Stimulated activated naive B cell treated with anti-CD40 and anti-IgM and Interleukin-4, amounts not matched to agents 10 μg/mL and 1 μg/mL and 100 μg/mL, for 72 hours (primary cell): ENCODE data around the gene THAP4.
A peak's percentile ranks its signal among the peaks of the same experiment; 100 is the strongest.
"Not testable (repeated sequence)": the region's sequence is repeated elsewhere in the genome, so short reads cannot be mapped to it uniquely, and the experiment has no call there.

Experiments used
- ATAC-seq, 2 donors: fragments of 150-1000 bp; cut with Tn5 transposase; replicated peaks; 2 replicates each; pipeline ENCODE4 v1.10.0; 2021; ENCODE audit warnings: moderate library complexity in 1 of 2
- DNase-seq: peaks from one replicate; pipeline ENCODE4 v3.0.0; 2021
- H3K27ac Mint-ChIP-seq: one replicate; pipeline ENCODE4 v1.8.0; 2022; ENCODE audit warnings: mild to moderate bottlenecking, mixed read lengths
- H3K27me3 Mint-ChIP-seq, 2 donors: one replicate each; pipeline ENCODE4 v1.8.0; 2022; ENCODE audit warnings: mixed read lengths in 2 of 2
- H3K36me3 Mint-ChIP-seq, 2 donors: one replicate each; pipeline ENCODE4 v1.8.0; 2022; ENCODE audit warnings: mixed read lengths in 2 of 2, mild to moderate bottlenecking in 1 of 2
- H3K4me1 Mint-ChIP-seq, 2 donors: one replicate each; pipeline ENCODE4 v1.8.0; 2022; ENCODE audit warnings: mixed read lengths in 2 of 2, mild to moderate bottlenecking in 1 of 2
- H3K4me3 Mint-ChIP-seq, 2 donors: one replicate each; pipeline ENCODE4 v1.8.0; 2022; ENCODE audit warnings: mild to moderate bottlenecking in 2 of 2, mixed read lengths in 2 of 2, moderate library complexity in 1 of 2
- H3K9me3 Mint-ChIP-seq, 2 donors: one replicate each; pipeline ENCODE4 v1.8.0; 2022; ENCODE audit warnings: mixed read lengths in 2 of 2, mild to moderate bottlenecking in 1 of 2

Gene THAP4

GRCh38 chr2:241582328-241582727 is 54.6 kb downstream of the THAP4 start:
- no peak overlapping the region for H3K4me3 Mint-ChIP-seq
- no peak for ATAC-seq
- no peak overlapping the region for H3K27ac Mint-ChIP-seq

DNA sequence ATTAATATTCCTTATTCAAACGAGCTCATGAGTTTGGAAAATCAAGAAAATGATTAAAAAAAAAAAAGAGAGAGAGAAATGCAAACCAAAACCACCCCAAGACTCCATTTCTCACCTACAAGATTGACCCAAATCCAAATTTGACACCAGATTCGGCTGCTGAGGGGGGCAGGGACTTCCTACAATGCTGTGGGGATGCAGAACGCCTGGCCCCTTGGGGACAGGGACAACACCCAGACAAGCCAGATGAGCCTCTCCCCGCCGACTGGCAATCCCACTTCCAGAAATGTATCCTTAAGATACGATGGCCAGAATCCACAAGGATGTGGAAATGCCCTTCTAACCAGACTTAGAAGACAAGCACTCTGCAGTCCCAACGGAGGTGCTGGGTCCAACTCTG is 57.7 kb downstream of the THAP4 start:
- Mint-ChIP-seq H3K36me3 (peaks cover 39 to 59% of the 10 kb centered on the region in 2 donors), H3K9me3 (peaks cover 0 to 2% of the 10 kb centered on the region in 2 donors), H3K27ac (no peak overlapping the region), H3K4me3 (no peak overlapping the region), H3K27me3 (no peaks in the 10 kb centered on the region), H3K4me1 (peaks cover 0 to 5% of the 10 kb centered on the region in 2 donors)
- ATAC-seq = no peak
- no peak for DNase-seq

More at GRCh38 chr2:241582328-241582727, 54.6 kb downstream of the THAP4 start:
- no peak for DNase-seq
- Mint-ChIP-seq H3K27me3 (no peaks in the 10 kb centered on the region), H3K9me3 (peaks cover 9 to 15% of the 10 kb centered on the region in 2 donors), H3K4me1 (no peaks in the 10 kb centered on the region), H3K36me3 (peaks cover 52 to 60% of the 10 kb centered on the region in 2 donors)

- no peak overlapping the region for H3K4me3 Mint-ChIP-seq
- peaks cover 32 to 51% of the 10 kb centered on the region in 2 donors for H3K36me3 Mint-ChIP-seq
- no peaks in the 10 kb centered on the region for H3K27me3 Mint-ChIP-seq
- H3K4me1 Mint-ChIP-seq = peaks cover 0 to 5% of the 10 kb centered on the region in 2 donors
- ATAC-seq (no peak), DNase-seq (no peak)
- H3K9me3 Mint-ChIP-seq = peaks cover 0 to 2% of the 10 kb centered on the region in 2 donors
- no peak overlapping the region for H3K27ac Mint-ChIP-seq
Measured at GRCh38 chr2:241577413-241578122, 59.4 kb downstream of the THAP4 start.

GRCh38 chr2:241576293-241576654 is 60.7 kb downstream of the THAP4 start:
- Mint-ChIP-seq H3K27me3 (no peaks in the 10 kb centered on the region), H3K4me1 (peaks cover 0 to 5% of the 10 kb centered on the region in 2 donors), H3K27ac (no peak overlapping the region), H3K9me3 (no peaks in the 10 kb centered on the region), H3K36me3 (peaks cover 23 to 42% of the 10 kb centered on the region in 2 donors), H3K4me3 (no peak overlapping the region)
- ATAC-seq (no peak), DNase-seq (no peak)

GRCh38 chr2:241575624-241576292 is 61.2 kb downstream of the THAP4 start:
- Mint-ChIP-seq H3K27ac (peak overlapping the region; percentile 38), H3K4me1 (peaks cover 0 to 5% of the 10 kb centered on the region in 2 donors), H3K9me3 (no peaks in the 10 kb centered on the region), H3K27me3 (no peaks in the 10 kb centered on the region), H3K4me3 (no peak overlapping the region), H3K36me3 (peaks cover 22 to 42% of the 10 kb centered on the region in 2 donors)
- DNase-seq = no peak
- no peak for ATAC-seq

- peaks cover 0 to under 1% of the 10 kb centered on the region in 2 donors for H3K27me3 Mint-ChIP-seq
- ATAC-seq = no peak
- no peak for DNase-seq
- peaks cover 21 to 40% of the 10 kb centered on the region in 2 donors for H3K36me3 Mint-ChIP-seq
- no peak overlapping the region for H3K27ac Mint-ChIP-seq
- H3K4me1 Mint-ChIP-seq = peaks cover under 1 to 5% of the 10 kb centered on the region in 2 donors
- H3K4me3 Mint-ChIP-seq = no peak overlapping the region
- H3K9me3 Mint-ChIP-seq = peaks cover 0 to under 1% of the 10 kb centered on the region in 2 donors
Measured at GRCh38 chr2:241574911-241575623, 61.9 kb downstream of the THAP4 start.

DNA sequence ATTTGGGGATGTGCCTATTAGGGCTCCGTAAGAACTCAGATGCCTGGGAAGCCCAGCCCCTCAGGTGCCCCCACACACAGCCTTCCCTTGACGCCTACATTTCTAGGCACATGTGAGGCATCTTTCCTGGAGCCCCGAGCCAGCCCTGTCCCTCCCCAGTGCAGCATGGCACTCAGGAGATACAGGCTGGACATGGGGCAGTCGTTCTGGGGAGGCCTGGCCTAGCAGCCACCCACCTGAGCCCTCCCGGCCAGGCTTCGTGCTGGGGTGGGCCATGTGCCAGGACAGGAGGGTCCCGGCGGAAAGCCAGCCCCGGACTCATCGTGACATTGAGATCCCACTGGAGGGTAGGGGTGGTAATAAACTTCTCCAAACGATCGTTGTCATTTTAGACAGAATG is 63.2 kb downstream of the THAP4 start:
- DNase-seq = no peak
- Mint-ChIP-seq H3K4me1 (peaks cover 1 to 5% of the 10 kb centered on the region in 2 donors), H3K4me3 (no peak overlapping the region), H3K27me3 (peaks cover 0 to 3% of the 10 kb centered on the region in 2 donors), H3K9me3 (peaks cover 0 to 1% of the 10 kb centered on the region in 2 donors), H3K27ac (no peak overlapping the region), H3K36me3 (peaks cover 25 to 42% of the 10 kb centered on the region in 2 donors)
- no peak for ATAC-seq

DNA sequence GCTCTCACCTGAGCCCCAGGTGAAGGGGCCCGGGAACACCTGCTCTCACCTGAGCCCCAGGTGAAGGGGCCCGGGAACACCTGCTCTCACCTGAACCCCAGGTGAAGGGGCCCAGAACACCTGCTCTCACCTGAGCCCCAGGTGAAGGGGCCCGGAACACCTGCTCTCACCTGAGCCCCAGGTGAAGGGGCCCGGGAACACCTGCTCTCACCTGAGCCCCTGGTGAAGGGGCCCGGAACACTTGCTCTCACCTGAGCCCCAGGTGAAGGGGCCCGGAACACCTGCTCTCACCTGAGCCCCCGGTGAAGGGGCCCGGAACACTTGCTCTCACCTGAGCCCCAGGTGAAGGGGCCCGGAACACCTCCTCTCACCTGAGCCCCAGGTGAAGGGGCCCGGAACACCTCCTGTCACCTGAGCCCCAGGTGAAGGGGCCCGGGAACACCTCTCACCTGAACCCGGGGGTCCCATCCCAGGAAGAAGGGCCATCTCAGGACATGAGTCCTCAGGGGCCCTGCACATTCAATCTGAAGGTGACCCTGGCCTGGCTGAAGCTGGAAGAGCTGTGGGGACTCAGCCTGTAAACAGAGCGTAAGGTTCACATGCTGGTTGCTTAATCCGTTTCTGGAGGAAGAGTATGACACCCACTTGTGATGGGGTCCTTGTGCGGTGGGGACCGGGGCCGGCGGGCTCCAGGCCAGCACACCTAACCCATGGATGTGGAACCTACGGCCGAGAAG is 63.9 kb downstream of the THAP4 start:
- not testable (repeated sequence) for DNase-seq, ATAC-seq, H3K27me3 Mint-ChIP-seq, H3K9me3 Mint-ChIP-seq, H3K4me1 Mint-ChIP-seq, H3K4me3 Mint-ChIP-seq, H3K27ac Mint-ChIP-seq
- peaks cover 25 to 42% of the 10 kb centered on the region in 2 donors for H3K36me3 Mint-ChIP-seq

DNA sequence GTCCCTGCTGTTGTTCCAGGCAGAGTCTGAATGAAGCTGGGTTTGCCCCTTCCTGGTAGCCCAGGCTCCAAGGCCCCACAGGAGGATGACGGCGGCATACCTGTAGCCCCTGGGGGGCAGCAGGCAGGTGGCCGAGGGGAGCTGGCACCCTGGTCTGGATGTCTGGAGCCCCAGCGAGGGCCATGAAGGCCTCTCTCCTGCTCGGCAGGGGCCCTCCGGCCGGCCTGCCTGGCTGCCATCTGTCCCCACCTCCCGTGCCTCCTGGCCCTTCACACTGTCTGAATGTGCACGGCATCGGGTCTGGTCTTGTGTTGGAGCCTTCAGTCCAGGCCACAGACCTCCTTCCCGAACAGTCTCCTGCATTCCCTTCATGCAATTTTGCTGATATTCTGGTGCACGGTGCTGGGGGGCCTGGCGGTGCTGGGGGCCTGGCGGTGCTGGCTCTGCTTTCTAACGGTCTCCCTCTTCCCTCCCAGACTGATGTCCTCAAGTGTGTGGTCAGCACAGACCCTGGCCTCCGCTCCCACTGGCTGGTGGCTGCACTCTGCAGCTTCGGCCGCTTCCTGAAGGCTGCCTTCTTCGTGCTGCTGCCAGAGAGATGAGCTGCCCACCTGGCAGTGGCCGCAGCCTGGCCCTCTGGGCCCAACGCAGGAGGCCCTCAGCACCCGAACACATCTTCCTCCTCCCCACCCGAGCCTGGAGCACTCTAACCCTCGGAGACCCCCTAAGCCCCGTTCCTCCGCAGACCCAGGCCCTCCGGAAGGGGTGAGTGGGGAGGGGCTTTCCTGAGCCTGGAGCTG is 64.9 kb downstream of the THAP4 start:
- ATAC-seq = no peak
- DNase-seq = no peak
- Mint-ChIP-seq H3K36me3 (peaks cover 21 to 36% of the 10 kb centered on the region in 2 donors), H3K27ac (no peak overlapping the region), H3K27me3 (peaks cover 0 to 3% of the 10 kb centered on the region in 2 donors), H3K9me3 (peaks cover 0 to 1% of the 10 kb centered on the region in 2 donors), H3K4me3 (no peak overlapping the region), H3K4me1 (peaks cover 1 to 4% of the 10 kb centered on the region in 2 donors)

DNA sequence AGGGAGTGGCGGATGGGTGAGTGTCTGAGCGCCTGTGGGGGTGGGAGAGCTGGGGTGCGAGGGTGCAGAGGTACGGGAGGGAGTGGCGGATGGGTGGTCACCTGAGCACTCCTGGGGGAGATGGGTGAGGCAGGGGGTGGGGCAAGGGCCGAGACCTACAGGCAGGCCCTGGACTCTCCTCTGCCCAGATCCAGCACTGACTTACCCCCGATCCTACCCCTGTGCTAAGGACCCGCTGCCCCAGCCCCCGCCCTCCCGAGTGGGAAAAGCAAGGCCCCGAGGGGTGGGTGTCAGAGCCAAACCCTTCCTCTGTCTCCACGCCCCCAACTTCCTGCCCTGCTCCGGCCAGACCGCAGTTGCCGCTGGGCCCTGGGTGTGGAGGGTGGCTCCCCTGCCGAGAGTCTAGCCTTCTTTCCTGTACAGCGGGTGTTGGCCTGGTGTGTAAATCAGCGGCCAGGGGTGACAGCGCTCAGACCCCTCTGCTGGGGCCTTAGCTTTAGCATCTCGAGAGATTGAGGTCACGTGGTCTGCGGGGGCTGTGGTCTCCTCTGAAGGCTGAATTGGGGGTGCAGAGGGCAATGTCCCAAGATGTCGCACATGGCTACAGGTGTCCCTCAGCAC is 65.9 kb downstream of the THAP4 start:
- peaks cover 0 to 1% of the 10 kb centered on the region in 2 donors for H3K9me3 Mint-ChIP-seq
- H3K4me1 Mint-ChIP-seq = peaks cover 0 to 1% of the 10 kb centered on the region in 2 donors
- no peak overlapping the region for H3K4me3 Mint-ChIP-seq
- H3K27me3 Mint-ChIP-seq = peaks cover 0 to 3% of the 10 kb centered on the region in 2 donors
- no peak overlapping the region for H3K27ac Mint-ChIP-seq
- no peak for ATAC-seq
- peaks cover 15 to 28% of the 10 kb centered on the region in 2 donors for H3K36me3 Mint-ChIP-seq
- DNase-seq = no peak

DNA sequence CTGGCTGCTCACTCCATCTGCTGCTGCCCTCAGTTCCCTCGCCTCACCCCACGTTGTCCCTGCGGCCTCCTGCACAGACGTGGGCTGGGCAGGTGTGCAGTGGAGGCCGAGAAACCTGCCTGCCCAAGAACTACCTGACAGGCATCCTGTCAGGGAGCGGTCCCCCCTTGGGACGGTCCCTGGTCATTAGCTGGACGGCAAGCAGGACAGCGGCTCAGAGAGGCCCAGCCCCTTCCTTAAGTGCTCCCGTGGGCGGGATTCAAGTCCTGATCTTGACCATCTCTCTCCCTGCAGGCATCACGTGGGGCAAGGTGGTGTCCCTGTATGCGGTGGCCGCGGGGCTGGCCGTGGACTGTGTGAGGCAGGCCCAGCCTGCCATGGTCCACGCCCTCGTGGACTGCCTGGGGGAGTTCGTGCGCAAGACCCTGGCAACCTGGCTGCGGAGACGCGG is 67.1 kb downstream of the THAP4 start:
- Mint-ChIP-seq H3K4me3 (no peak overlapping the region), H3K27ac (no peak overlapping the region), H3K27me3 (peaks cover 0 to 3% of the 10 kb centered on the region in 2 donors), H3K4me1 (peaks cover 0 to 1% of the 10 kb centered on the region in 2 donors), H3K36me3 (peaks cover 13 to 17% of the 10 kb centered on the region in 2 donors), H3K9me3 (peaks cover 0 to 1% of the 10 kb centered on the region in 2 donors)
- DNase-seq (no peak), ATAC-seq (no peak)

DNA sequence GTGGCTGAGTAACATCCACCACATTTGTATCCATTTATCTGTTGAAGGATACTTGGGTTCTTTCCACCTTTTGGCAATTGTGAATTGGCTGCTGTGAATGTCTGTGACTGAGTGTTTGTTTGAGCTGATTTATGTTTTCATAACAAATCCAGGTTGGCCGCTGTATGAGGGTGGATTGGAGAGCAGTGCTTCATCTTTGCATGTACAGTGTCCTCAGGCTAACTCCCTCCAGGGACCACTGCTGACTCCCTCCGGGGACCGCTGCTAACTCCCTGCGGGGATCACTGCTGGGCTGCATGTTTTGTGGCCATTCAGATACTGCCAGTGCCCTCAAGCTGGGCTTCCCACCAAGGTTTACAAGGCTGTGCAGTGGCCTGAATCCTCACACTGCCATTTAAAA is 68.2 kb downstream of the THAP4 start:
- H3K4me3 Mint-ChIP-seq = no peak overlapping the region
- peaks cover 0 to 3% of the 10 kb centered on the region in 2 donors for H3K27me3 Mint-ChIP-seq
- peaks cover 0 to 1% of the 10 kb centered on the region in 2 donors for H3K4me1 Mint-ChIP-seq
- DNase-seq = no peak
- ATAC-seq = no peak
- H3K36me3 Mint-ChIP-seq = peaks cover 11 to 13% of the 10 kb centered on the region in 2 donors
- no peak overlapping the region for H3K27ac Mint-ChIP-seq
- peaks cover 0 to 1% of the 10 kb centered on the region in 2 donors for H3K9me3 Mint-ChIP-seq

- Mint-ChIP-seq H3K27ac (no peak overlapping the region), H3K36me3 (peaks cover 4 to 7% of the 10 kb centered on the region in 2 donors), H3K9me3 (peaks cover 0 to 1% of the 10 kb centered on the region in 2 donors), H3K4me3 (no peak overlapping the region), H3K27me3 (peaks cover under 1 to 7% of the 10 kb centered on the region in 2 donors), H3K4me1 (peaks cover 0 to 1% of the 10 kb centered on the region in 2 donors)
- DNase-seq (no peak), ATAC-seq (no peak)
Measured at GRCh38 chr2:241567776-241568175, 69.2 kb downstream of the THAP4 start.
